ENCODE results near the gene CFAP54. TPM values are rescaled to one million over a fixed set of nuclear protein-coding genes. Genes with fewer than 3 reads are reported as not detected.
"Not testable (repeated sequence)": the region's sequence is repeated elsewhere in the genome, so short reads cannot be mapped to it uniquely, and the experiment has no call there.

The CFAP54 gene
- polyA plus RNA-seq, 1 donor: 0.46 TPM

DNA sequence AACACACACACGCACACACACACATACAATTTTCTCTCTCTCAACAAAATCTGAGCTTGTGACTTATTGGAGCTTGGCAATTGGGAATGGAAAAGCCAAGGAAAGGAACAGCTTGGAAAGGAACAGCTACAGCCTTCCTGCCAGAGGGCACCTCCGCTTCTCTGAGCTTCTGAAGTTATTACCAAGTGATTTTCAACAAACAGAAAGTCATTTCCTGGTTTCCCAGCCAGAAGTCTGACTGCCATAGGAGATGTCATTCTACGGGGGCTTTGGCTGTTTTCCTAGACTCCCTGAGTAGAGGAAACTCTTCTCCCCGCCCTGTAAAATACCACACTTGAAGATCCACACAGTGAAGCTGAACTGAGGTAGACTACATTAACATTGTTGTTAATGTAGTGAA, 198.3 kb downstream of the CFAP54 start:
- H3K27ac ChIP-seq (ENCODE audit: low read length): no peak overlapping the region
- no peaks in the 10 kb centered on the region for H3K9me3 ChIP-seq (ENCODE audit: control insufficient read depth, low read depth, low read length)
- H3K4me3 ChIP-seq (ENCODE audit: low read length): no peak overlapping the region
- no peaks in the 10 kb centered on the region for H3K27me3 ChIP-seq (ENCODE audit: control insufficient read depth, insufficient read depth, low read length)
- H3K36me3 ChIP-seq (ENCODE audit: control insufficient read depth, insufficient read depth, low read length): no peaks in the 10 kb centered on the region
- no peaks in the 10 kb centered on the region for H3K4me1 ChIP-seq (ENCODE audit: control insufficient read depth, insufficient read depth, low read length)
- no CpG with 5 or more reads among the region's 4 CpGs for WGBS (ENCODE audit: insufficient coverage, low lambda C conversion rate)
- DNase-seq: no peak

DNA sequence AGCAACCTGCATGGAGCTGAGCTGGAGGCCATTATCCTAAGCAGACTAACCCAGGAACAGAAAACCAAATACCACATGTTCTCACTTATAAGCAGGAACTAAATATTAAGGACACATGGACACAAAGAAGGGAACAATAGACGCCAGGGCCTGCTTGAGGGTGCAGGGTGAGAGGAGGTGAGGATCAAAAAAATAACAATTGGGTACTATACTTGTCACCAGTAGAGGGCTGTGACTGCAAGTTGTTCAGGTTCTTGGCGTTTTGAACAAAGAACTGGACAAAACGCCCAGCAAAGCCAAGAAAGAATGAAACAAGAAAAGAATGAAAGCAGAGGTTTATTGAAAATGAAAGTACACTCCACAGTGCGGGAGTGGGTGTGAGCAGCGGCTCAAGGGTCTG, 209.1 kb downstream of the CFAP54 start:
- H3K36me3 ChIP-seq (ENCODE audit: control insufficient read depth, insufficient read depth, low read length): no peaks in the 10 kb centered on the region
- H3K27me3 ChIP-seq (ENCODE audit: control insufficient read depth, insufficient read depth, low read length): no peaks in the 10 kb centered on the region
- H3K27ac ChIP-seq (ENCODE audit: low read length): no peak overlapping the region
- 90% methylated on average over 2 of the region's 5 CpGs for WGBS (ENCODE audit: insufficient coverage, low lambda C conversion rate)
- no peak overlapping the region for H3K4me3 ChIP-seq (ENCODE audit: low read length)
- H3K9me3 ChIP-seq (ENCODE audit: control insufficient read depth, low read depth, low read length): no peaks in the 10 kb centered on the region
- no peak for DNase-seq
- H3K4me1 ChIP-seq (ENCODE audit: control insufficient read depth, insufficient read depth, low read length): no peaks in the 10 kb centered on the region

DNA sequence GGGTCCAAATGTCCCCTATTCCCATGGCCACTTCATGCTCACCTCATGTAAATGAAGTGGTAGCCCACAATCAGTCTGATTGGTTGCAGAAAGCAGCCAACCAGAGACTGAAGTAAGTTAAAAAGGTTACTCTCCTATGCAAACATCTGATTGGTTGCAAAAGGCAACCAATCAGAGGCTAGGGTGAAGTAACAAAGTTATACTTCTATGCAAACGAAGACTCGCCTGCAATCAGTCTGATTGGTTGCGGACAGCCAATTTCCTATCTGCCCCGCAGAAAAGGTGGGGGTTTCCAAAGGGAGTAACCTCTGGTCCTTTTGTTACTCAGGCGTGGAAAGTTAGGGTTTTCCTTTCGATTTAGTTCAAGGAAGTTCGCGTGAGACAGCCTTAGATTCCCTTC, 209.6 kb downstream of the CFAP54 start:
- Histone ChIP-seq H3K36me3 (ENCODE audit: control insufficient read depth, insufficient read depth, low read length) (no peaks in the 10 kb centered on the region), H3K4me1 (ENCODE audit: control insufficient read depth, insufficient read depth, low read length) (no peaks in the 10 kb centered on the region), H3K27me3 (ENCODE audit: control insufficient read depth, insufficient read depth, low read length) (no peaks in the 10 kb centered on the region), H3K4me3 (ENCODE audit: low read length) (no peak overlapping the region), H3K27ac (ENCODE audit: low read length) (no peak overlapping the region), H3K9me3 (ENCODE audit: control insufficient read depth, low read depth, low read length) (no peaks in the 10 kb centered on the region)
- DNase-seq: no peak
- no CpG with 5 or more reads among the region's 8 CpGs for WGBS (ENCODE audit: insufficient coverage, low lambda C conversion rate)

DNA sequence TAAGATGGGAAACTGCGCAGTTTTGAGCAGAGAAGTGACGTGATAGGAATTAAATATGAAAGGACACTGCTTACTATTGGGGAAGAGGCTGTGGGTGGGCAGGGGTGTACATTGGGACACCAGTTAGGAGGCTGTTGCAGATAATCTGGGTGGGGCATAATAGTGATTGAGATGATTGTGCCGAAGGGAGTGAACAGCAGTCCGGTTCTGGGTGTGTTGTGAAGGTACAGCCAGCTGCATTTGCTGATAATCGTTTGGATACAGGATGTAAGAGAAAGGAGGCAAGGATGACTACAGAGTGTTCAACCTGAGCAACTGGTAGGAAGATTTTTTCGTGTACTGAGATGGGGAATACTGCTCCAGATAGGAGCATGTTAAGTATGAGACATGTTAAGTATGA, 212.5 kb downstream of the CFAP54 start:
- no peak for DNase-seq
- H3K9me3 ChIP-seq (ENCODE audit: control insufficient read depth, low read depth, low read length): no peaks in the 10 kb centered on the region
- H3K36me3 ChIP-seq (ENCODE audit: control insufficient read depth, insufficient read depth, low read length): no peaks in the 10 kb centered on the region
- H3K4me3 ChIP-seq (ENCODE audit: low read length): no peak overlapping the region
- no peaks in the 10 kb centered on the region for H3K27me3 ChIP-seq (ENCODE audit: control insufficient read depth, insufficient read depth, low read length)
- whole genome bisulfite sequencing (ENCODE audit: insufficient coverage, low lambda C conversion rate): no CpG with 5 or more reads among the region's 6 CpGs
- H3K4me1 ChIP-seq (ENCODE audit: control insufficient read depth, insufficient read depth, low read length): no peaks in the 10 kb centered on the region
- H3K27ac ChIP-seq (ENCODE audit: low read length): no peak overlapping the region

DNA sequence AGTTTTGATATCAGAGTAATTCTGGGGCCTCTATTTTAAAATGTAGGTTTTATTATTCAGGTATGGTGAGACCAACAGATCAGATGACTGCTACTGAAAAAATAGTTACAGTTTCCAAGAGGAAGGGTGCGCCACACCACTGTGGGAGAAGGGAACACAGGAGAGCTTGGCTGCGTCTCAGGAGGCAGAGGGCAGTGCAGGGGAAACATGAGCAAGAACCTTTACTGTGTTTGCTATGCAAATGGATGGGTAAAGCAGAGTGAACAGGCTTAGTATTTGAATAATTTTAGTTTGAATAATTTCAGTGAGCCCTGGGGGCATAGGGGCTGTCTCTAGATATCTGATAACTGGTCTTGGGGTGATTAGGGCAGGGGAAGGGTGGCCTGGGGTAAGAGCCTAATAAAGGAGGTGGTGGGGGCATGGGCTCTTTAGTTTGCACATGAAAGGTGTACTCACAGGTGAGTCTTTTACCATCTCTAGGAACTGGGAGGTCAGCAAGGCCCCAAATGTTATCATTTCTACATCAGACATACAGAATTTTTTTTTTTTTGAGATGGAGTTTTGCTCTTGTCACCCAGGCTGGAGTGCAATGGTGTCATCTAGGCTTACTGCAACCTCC, 220.9 kb downstream of the CFAP54 start:
- Histone ChIP-seq H3K27me3 (ENCODE audit: control insufficient read depth, insufficient read depth, low read length) (no peaks in the 10 kb centered on the region), H3K27ac (ENCODE audit: low read length) (no peak overlapping the region), H3K9me3 (ENCODE audit: control insufficient read depth, low read depth, low read length) (no peaks in the 10 kb centered on the region), H3K4me3 (ENCODE audit: low read length) (no peak overlapping the region), H3K36me3 (ENCODE audit: control insufficient read depth, insufficient read depth, low read length) (no peaks in the 10 kb centered on the region), H3K4me1 (ENCODE audit: control insufficient read depth, insufficient read depth, low read length) (no peaks in the 10 kb centered on the region)
- WGBS (ENCODE audit: insufficient coverage, low lambda C conversion rate): no CpG with 5 or more reads among the region's 2 CpGs
- no peak for DNase-seq

DNA sequence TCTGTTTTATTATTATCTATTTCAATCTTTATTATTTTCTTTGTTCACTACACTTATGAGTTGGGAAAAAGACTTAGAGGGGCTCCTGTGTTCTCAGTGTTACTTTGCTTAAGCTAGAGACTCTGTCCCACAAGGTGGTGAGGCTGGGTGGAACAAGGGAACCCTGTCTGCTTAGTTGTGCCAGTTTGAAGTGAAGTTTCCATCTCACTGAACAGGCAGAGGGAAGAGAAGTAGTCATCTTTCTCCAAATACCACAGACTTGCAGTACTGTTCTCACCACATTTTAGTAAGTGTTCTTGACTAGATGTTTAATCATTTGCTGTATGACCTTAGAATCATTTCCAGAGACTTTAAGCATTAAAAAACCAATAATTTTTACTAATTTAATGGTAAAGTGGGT, 222.0 kb downstream of the CFAP54 start:
- Histone ChIP-seq H3K9me3 (ENCODE audit: control insufficient read depth, low read depth, low read length) (no peaks in the 10 kb centered on the region), H3K36me3 (ENCODE audit: control insufficient read depth, insufficient read depth, low read length) (no peaks in the 10 kb centered on the region), H3K27ac (ENCODE audit: low read length) (no peak overlapping the region), H3K4me3 (ENCODE audit: low read length) (no peak overlapping the region), H3K4me1 (ENCODE audit: control insufficient read depth, insufficient read depth, low read length) (no peaks in the 10 kb centered on the region), H3K27me3 (ENCODE audit: control insufficient read depth, insufficient read depth, low read length) (no peaks in the 10 kb centered on the region)
- no peak for DNase-seq

DNA sequence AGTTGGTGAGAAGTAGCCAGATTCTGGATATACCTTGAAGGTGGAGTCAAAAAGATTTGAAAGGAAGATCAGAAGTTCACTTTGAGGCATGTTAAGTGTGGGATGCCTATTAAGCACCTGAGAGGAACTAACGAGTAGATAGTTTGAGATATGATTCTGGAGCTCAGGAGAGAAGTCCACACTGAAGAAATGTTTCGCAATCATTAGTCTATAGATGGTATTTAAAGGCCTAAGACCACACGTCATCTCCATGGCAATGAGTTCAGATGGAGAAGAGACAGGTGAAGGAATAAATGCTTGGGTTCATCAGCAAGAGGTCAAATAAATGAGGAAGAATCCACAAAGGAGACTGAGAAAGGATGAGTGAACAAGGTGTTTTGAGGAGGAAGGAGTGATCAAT, 224.8 kb downstream of the CFAP54 start:
- WGBS (ENCODE audit: insufficient coverage, low lambda C conversion rate): no CpG with 5 or more reads among the region's 3 CpGs
- DNase-seq: no peak
- H3K27ac ChIP-seq (ENCODE audit: low read length): no peak overlapping the region
- H3K36me3 ChIP-seq (ENCODE audit: control insufficient read depth, insufficient read depth, low read length): no peaks in the 10 kb centered on the region
- H3K4me3 ChIP-seq (ENCODE audit: low read length): no peak overlapping the region
- no peaks in the 10 kb centered on the region for H3K9me3 ChIP-seq (ENCODE audit: control insufficient read depth, low read depth, low read length)
- H3K4me1 ChIP-seq (ENCODE audit: control insufficient read depth, insufficient read depth, low read length): no peaks in the 10 kb centered on the region
- H3K27me3 ChIP-seq (ENCODE audit: control insufficient read depth, insufficient read depth, low read length): no peaks in the 10 kb centered on the region

DNA sequence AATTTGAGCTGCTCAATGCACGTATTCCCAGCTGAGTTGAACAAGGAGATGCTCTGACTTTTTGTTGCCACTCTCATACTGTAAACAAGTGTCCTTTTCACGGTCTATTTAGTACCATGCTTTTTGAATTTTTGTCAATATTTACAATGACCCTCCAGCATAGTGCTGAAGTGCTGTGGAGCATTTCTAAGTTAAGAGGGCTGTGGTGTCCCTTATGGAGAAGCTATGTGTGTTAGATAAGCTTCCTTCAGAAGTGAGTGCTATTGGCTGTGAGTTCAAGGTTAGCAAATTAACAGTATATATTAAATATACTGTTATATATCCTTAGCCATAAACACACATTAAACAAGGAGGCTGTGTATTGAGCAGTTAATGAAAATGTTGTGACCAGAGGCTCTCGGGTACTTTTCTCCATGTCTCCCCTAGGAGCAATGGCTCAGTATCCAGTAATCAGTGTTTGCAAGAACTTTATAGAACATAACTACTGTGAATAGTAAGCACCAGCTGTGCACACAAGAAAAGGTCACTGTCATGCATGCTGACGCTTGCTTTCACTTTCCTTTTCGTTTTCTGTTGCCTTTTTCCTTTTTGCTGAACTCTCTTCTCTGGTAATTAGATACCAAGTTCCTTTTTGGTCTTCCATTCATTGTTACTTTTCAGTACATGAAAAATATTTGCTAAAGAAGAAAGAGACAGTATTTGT, 230.4 kb downstream of the CFAP54 start:
- no peaks in the 10 kb centered on the region for H3K4me1 ChIP-seq (ENCODE audit: control insufficient read depth, insufficient read depth, low read length)
- WGBS (ENCODE audit: insufficient coverage, low lambda C conversion rate): no CpG with 5 or more reads among the region's 5 CpGs
- no peaks in the 10 kb centered on the region for H3K36me3 ChIP-seq (ENCODE audit: control insufficient read depth, insufficient read depth, low read length)
- DNase-seq: peak; percentile 23 to 57
- H3K9me3 ChIP-seq (ENCODE audit: control insufficient read depth, low read depth, low read length): no peaks in the 10 kb centered on the region
- no peak overlapping the region for H3K27ac ChIP-seq (ENCODE audit: low read length)
- peak overlapping the region; percentile 5 for H3K4me3 ChIP-seq (ENCODE audit: low read length)
- H3K27me3 ChIP-seq (ENCODE audit: control insufficient read depth, insufficient read depth, low read length): no peaks in the 10 kb centered on the region

DNA sequence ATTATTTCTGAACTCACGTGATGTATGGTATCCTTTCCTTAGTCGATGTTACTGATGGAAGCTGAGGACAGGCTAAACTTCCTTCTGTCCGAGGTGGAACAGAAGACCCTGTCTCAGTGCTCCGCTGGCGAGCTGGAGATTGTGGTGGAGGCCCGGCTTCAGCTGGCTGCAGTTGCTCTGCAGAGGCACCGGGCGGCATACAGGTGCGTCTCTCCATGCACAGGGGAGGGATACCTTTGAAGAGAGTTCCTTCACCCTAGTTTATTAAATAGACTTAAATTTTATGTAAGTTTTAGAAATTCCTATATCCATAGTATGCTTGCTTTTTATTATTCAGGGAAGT, 231.0 kb downstream of the CFAP54 start:
- Histone ChIP-seq H3K4me3 (ENCODE audit: low read length) (peak overlapping the region; percentile 5), H3K27ac (ENCODE audit: low read length) (no peak overlapping the region), H3K4me1 (ENCODE audit: control insufficient read depth, insufficient read depth, low read length) (no peaks in the 10 kb centered on the region), H3K27me3 (ENCODE audit: control insufficient read depth, insufficient read depth, low read length) (no peaks in the 10 kb centered on the region), H3K9me3 (ENCODE audit: control insufficient read depth, low read depth, low read length) (no peaks in the 10 kb centered on the region), H3K36me3 (ENCODE audit: control insufficient read depth, insufficient read depth, low read length) (no peaks in the 10 kb centered on the region)
- WGBS (ENCODE audit: insufficient coverage, low lambda C conversion rate): 60% methylated on average over 1 of the region's 9 CpGs
- no peak for DNase-seq

DNA sequence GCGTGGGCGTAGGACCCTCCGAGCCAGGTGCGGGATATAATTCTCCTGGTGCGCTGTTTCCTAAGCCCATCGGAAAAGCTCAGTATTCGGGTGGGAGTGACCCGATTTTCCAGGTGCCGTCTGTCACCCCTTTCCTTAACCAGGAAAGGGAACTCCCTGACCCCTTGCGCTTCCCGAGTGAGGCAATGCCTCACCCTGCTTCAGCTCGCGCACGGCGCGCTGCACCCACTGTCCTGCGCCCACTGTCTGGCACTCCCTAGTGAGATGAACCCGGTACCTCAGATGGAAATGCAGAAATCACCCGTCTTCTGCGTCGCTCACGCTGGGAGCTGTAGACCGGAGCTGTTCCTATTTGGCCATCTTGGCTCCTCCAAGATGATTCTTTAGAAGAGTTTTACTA, 240.1 kb downstream of the CFAP54 start:
- H3K36me3 ChIP-seq (ENCODE audit: control insufficient read depth, insufficient read depth, low read length); H3K4me1 ChIP-seq (ENCODE audit: control insufficient read depth, insufficient read depth, low read length); H3K4me3 ChIP-seq (ENCODE audit: low read length); H3K9me3 ChIP-seq (ENCODE audit: control insufficient read depth, low read depth, low read length); H3K27me3 ChIP-seq (ENCODE audit: control insufficient read depth, insufficient read depth, low read length); H3K27ac ChIP-seq (ENCODE audit: low read length); DNase-seq: not testable (repeated sequence)
- 100% methylated on average over 1 of the region's 23 CpGs for WGBS (ENCODE audit: insufficient coverage, low lambda C conversion rate)

DNA sequence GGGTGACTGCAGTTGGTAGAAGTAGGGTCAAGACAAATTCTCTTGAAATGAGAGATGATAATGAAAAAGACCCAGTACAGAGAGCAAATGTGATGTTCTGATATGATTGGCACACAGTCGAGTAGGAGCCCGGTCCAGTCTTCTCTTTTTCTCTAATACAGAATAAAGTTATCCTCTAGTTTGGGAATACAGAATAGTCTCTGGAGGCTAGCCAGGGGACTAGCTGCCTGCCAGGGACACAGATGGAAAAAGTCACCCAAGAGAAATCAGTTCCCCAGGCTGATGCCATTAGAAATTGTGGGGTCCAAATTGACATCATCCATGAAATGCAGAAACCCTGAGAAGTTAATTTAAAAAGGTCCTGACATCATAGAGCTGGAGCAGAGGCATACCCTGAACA, 240.5 kb downstream of the CFAP54 start:
- Histone ChIP-seq H3K36me3 (ENCODE audit: control insufficient read depth, insufficient read depth, low read length) (no peaks in the 10 kb centered on the region), H3K27me3 (ENCODE audit: control insufficient read depth, insufficient read depth, low read length) (no peaks in the 10 kb centered on the region), H3K4me3 (ENCODE audit: low read length) (no peak overlapping the region), H3K4me1 (ENCODE audit: control insufficient read depth, insufficient read depth, low read length) (no peaks in the 10 kb centered on the region), H3K27ac (ENCODE audit: low read length) (no peak overlapping the region), H3K9me3 (ENCODE audit: control insufficient read depth, low read depth, low read length) (no peaks in the 10 kb centered on the region)
- WGBS (ENCODE audit: insufficient coverage, low lambda C conversion rate): no CpG with 5 or more reads among the region's 2 CpGs
- DNase-seq: no peak

Measured in large intestine (tissue), 3 donors.